HG02943 (cell line): ENCODE results near the gene AUTS2.

Experiments
- ATAC-seq: cut with Tn5 transposase; IDR thresholded peaks from one replicate; pipeline ENCODE4 v1.9.1; 2021; ENCODE audit warnings: mild to moderate bottlenecking, low read depth, moderate library complexity; ENCODE audit not compliant: unreplicated experiment

Gene AUTS2

GRCh38 chr7:70700055-70700940 lies 1102.0 kb downstream of the AUTS2 start:
- no peak for ATAC-seq

GRCh38 chr7:70700941-70701425 lies 1102.7 kb downstream of the AUTS2 start:
- ATAC-seq = no peak

GRCh38 chr7:70701477-70701876 lies 1103.2 kb downstream of the AUTS2 start:
- ATAC-seq = no peak

GRCh38 chr7:70701991-70702390 lies 1103.7 kb downstream of the AUTS2 start:
- no peak for ATAC-seq

- no peak for ATAC-seq
Measured at GRCh38 chr7:70703785-70704184, 1105.5 kb downstream of the AUTS2 start.

GRCh38 chr7:70704831-70705346 lies 1106.6 kb downstream of the AUTS2 start:
- no peak for ATAC-seq

- no peak for ATAC-seq
Measured at GRCh38 chr7:70706204-70706603, 1107.9 kb downstream of the AUTS2 start.

- no peak for ATAC-seq
Measured at GRCh38 chr7:70706698-70707097, 1108.4 kb downstream of the AUTS2 start.

- no peak for ATAC-seq
Measured at GRCh38 chr7:70707823-70708243, 1109.6 kb downstream of the AUTS2 start.

- ATAC-seq = no peak
Measured at GRCh38 chr7:70710011-70710480, 1111.8 kb downstream of the AUTS2 start.

GRCh38 chr7:70710651-70711050 lies 1112.4 kb downstream of the AUTS2 start:
- ATAC-seq = no peak

- ATAC-seq = no peak
Measured at GRCh38 chr7:70711452-70711851, 1113.2 kb downstream of the AUTS2 start.

GRCh38 chr7:70712942-70713341 lies 1114.7 kb downstream of the AUTS2 start:
- no peak for ATAC-seq

GRCh38 chr7:70714506-70715038 lies 1116.3 kb downstream of the AUTS2 start:
- ATAC-seq = no peak

- no peak for ATAC-seq
Measured at GRCh38 chr7:70717553-70718329, 1119.5 kb downstream of the AUTS2 start.

- ATAC-seq = no peak
Measured at GRCh38 chr7:70719125-70719524, 1120.8 kb downstream of the AUTS2 start.

- ATAC-seq = no peak
Measured at GRCh38 chr7:70720191-70720873, 1122.1 kb downstream of the AUTS2 start.

GRCh38 chr7:70721500-70721899 lies 1123.2 kb downstream of the AUTS2 start:
- ATAC-seq = no peak

GRCh38 chr7:70723339-70723738 lies 1125.1 kb downstream of the AUTS2 start:
- no peak for ATAC-seq

GRCh38 chr7:70725448-70725847 lies 1127.2 kb downstream of the AUTS2 start:
- no peak for ATAC-seq
